HG02623 (cell line): ENCODE data around the gene MZB1.
A peak's percentile ranks its signal among the peaks of the same experiment; 100 is the strongest.
"Not testable (repeated sequence)": the region's sequence is repeated elsewhere in the genome, so short reads cannot be mapped to it uniquely, and the experiment has no call there.

ENCODE experiments used
- ATAC-seq: cut with Tn5 transposase; IDR thresholded peaks from one replicate; pipeline ENCODE4 v1.9.1; 2021; ENCODE audit warnings: moderate library complexity; ENCODE audit not compliant: unreplicated experiment

The MZB1 gene

DNA sequence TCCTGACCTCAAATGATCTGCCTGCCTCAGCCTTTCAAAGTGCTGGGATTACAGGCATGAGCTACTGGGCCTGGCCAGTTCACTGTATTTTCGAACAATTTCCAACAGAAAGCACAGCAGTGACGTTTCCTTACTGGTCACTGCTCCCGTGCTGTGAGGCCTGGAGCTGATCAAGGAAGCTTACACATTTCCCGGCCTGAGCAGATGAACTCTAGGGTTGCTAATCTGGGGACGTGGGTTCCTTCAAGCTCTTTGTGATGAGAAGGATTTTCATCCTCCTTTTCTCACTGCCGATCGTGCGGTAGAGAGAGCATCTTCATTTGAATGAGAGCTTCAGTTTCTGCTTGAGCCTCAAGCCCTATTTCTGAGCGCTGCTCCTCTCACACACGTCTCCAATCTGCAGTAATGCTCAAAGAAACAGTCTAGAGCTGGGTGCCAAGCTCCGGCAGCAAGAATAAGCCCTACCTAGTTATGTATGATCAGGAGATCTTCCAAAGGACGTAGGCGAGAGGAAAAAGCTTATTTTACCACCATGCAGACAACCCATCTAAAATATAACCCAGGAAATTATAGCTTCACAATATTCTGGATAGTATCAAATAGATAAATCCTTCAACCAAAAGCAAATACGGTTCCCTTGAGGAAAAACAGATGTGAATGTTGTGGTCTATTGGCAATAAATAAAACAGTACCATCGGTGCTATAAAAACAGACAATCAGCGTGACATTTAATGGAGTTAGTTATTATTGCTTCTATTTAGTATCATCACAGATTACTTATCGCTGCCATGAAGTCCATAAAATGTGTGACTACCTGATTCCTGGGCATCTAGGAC, 21.5 kb upstream of the MZB1 start:
- no peak for ATAC-seq

DNA sequence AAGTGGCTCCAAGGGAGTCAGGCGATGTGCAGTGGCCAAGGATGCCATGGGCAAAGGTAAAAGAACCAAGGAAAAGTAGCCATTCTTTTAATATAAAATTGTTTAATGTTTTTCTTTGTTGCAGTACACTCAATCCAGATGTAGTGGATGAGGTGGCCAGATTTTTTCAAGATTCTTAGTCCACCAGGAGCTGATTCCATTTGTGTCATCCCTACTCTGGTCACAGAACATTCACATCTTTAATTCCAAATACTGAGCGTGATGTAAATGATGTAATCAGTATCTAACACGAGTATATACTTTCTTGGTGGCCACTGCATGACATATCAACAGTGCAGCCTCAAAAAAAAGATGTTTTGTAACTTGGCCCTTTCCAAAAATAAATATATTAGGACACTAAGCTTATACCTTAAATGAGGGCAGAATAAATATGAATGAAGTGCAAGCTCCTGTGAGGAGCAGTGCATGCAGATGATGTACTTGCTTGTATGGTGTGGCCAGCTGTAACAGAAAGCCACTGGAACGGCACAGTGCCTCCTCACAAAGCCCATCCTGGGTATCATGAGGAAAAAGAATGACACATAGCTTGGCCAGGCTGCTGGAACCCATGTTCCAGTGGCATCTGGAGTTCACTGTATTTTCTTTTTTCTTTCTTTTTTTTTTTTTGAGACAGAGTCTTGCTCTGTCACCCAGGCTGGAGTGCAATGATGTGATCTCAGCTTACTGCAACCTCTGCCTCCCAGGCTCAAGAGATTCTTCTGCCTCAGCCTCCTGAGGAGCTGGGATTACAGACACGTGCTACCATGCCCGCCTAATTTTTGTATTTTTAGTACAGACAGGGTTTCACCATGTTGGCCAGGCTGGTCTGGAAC, 20.6 kb upstream of the MZB1 start:
- no peak for ATAC-seq

DNA sequence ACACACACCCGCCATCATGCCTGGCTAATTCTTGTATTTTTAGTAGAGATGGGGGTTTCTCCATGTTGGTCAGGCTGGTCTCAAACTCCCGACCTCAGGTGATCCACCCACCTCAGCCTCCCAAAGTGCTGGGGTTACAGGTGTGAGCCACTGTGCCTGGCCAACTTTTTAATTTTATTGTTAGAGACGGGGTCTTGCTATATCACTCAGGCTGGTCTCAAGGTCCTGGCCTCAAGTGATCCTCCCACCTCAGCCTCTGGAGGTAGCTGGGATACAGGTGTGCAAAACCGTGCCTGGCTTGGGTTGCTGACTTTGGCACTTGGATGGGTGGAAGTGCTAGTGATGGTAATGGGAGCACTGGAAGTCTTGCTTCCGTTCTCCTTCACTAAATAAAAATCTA, 19.4 kb upstream of the MZB1 start:
- ATAC-seq, result not testable (repeated sequence)

DNA sequence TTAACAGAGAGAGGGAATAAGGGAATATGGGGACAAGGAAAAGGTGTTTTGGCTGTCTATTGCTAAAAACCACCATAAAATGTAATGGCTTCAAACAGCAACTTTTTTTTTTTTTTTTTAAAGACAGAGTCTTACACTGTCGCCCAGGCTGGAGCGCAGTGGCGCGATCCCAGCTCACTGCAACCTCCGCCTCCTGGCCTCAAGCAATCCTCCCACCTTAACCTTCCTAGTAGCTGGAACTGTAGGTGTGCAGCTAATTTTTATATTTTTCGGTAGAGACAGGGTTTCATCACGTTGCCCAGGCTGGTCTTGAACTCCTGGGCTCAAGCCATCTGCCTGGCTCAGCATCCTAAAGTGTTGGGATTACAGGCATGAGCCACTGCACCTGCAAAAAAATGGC, 18.5 kb upstream of the MZB1 start:
- ATAC-seq, result no peak

DNA sequence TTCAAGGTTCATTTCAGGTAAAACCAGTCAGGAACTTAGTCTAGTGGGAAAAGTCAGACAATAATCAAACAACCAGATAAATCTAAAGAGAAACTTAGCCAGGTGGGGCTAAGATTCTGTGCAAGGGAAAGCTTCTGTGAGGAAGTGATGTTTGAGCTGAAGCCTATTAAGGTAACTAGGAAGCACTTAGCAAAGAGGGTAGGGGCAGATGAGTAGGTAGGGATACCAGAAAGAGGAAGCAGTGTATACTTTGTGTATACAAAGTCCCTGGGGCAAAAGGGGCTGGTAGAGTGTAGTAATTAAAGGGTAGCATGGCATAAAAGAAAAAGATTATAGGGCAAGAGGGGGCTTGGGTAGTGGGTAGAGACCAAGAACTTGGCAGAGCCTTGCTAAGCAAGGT, 17.8 kb upstream of the MZB1 start:
- ATAC-seq, result no peak

DNA sequence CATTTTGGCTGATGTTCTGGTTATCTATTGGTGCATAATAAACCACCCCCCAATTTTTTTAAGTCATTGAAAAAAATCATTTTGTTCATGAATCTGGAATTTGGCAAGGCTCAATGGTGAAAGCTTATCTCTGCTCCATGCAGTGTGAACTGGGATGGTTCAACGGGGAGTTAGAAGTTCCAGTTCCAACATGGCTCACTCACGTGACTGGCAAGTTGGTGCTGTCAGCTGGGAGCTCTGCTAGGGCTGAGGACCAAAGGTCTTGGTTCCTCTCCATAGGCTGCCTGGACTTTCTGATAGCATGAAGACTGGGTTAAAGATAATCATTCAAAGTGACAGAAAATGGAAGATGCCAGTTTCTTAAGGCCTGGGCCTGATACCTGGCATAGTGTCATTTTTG, 17.2 kb upstream of the MZB1 start:
- no peak for ATAC-seq

DNA sequence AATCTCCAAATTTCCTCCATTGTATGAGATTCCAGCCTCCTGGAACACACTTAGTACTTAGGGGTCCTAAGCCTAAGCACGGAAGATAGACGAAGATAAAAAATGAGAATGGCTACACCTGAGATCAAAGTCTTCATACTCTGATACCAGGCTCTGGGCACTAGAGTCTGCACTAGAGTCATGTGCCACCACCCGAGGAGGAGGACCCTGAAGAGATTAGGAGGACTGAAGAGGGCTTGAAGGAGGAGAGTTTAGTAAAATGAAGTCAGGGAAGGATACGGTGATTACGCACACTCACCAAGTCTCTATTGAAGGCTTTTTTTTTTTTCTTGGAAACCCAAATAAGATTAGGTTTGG, 14.7 kb upstream of the MZB1 start:
- ATAC-seq, result no peak

DNA sequence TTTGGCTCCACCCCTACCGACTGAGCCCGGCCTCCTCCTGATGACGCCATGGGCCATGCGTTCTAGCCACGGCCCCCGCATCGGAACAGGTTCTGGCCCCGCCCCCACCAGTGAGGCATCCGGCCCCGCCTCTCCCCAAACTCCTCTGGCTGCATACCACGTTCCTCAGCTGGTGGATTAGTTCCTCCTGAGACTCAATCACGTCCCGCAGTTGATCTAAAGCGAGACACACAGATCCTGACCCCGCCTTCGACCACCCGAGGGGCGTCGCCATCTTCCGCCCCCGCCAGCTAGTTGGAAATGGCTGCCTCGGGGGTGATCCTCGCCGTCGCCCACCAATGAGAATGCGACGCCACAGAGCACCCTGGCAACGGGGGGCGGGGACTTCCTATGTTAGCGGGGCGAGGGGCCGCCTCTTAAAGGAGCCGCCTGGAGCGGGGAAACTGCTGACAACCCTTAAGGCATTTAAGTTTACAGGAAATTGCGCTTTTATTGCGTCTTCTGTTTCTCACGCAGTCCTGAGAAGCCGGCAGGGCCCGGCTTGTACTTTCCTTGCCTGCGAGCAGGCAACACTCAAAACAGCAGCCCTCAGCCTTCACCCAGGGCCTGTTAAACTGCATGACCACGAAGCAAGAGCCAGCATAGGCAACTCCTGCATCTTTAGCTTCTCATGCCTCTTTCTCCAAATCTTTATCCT, 14.2 kb upstream of the MZB1 start, which contains the start of gene SPATA24:
Gene SPATA24, minus strand, starts transcription at position 303 of the 697 bp plus-strand sequence. Its CDS starts 29 bp downstream, at position 274.
- peak; percentile 88 for ATAC-seq

DNA sequence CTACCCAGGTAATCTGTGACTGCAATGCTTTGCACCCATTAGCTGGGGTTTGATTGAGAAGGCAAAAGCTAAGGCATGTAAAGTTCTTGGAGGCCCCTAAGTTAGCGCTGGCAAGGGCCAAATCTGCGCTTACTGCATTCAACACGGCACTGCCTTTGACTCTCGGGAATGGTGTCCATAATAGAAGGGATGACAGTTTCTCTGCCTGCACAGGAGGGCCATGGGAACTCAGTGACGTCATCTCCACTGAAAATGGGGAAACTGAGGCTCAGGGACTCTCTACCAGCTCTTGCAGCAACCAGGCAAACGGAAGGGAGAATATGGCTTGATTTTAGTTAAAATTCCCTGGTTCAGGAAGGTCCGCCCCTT, 13.7 kb upstream of the MZB1 start:
- ATAC-seq, result no peak

DNA sequence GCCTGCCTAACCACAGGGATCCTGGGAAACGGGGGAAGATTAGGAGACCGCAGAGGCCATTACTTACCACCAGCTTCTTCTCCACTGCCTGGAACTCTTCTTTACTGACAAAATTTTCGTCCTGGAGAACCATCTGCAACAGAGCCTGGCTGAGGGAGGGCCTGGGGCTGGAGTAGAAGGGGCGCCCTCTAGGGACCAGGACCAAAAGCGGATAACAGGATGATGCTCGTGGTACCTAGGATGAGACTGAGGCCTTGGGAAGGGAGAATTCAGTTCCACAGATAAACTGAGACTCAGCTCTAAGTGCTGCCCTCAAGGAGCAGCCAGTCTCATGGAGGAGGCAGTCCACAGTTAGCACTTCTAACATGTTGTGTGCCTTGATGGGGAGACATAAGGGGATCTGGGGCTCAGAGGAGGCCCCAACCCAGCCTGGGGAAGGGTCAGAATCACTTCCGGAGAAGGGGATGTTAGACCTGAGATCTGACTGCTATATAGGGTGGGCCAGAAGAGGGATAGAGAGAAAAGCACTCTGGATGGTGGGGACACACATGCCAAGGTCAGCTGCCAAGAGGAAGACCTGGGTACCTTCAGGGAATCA, 12.9 kb upstream of the MZB1 start:
- no peak for ATAC-seq

DNA sequence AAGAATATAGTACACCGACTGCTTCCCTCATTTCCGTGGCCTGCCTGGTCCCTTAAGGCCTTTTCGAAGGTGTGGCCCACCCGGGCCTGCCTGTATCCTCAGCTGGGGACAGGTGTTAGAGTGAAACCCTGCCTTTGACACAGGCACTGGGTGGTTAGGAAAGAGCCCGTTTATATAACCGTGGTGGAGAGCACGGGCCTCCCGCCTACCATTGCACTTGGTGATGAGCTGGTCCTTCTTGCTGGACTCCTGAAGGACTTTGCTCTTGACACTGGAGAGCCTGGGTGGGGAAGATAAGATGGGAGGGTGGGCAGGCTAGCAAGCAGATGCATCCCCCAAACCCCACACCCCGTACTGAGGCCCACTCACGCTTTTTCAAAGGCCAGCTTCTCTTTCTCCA, 11.8 kb upstream of the MZB1 start:
- ATAC-seq, result no peak

DNA sequence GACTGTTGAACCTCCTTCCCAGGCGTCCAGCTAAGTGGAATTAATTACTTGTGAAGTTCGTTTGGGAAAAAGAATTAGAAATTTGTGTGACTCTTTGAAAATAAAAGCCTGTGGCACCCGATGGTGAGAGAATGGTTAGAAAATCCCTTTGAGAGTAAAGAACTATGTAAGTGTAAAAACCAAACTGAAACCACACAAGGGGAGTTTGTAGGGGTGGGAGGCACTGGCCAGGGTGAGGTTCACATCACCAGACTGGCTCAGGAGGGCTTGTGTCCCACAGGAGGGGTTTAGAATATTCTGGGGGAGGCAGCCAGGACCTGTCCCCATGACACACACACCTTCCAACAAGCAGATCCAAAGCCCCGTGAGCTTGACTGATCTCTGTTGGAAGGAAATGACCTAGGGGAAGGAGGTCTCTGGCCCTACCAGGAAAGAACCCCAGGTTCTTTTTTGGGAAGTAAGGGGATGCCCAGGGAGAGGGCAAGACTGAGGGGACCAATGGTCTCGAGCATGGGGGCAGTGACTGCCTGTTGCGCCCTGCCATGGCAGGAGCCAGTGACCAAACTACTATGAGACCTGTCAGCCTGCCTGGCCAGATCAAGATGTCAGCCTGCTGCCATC, 9.9 kb upstream of the MZB1 start:
- no peak for ATAC-seq

DNA sequence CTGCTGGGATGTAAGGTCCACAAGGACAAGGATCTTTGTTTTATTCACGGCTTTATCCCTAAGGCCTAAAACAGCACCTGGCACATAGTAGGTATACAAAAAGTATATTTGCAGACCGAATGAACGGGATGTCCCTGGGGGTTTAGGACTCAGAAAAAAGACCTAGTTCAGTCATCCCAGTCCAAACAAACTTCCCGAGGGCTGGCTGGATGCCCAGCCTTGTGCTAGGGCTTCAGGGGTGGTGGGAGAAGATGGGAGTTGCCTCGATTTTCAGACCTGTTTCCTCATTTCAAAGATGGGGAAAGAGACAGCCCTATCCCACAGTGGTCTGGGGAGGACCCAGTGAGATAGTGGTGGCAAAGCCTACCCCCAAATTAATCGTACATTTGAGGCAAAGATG, 8.2 kb upstream of the MZB1 start:
- ATAC-seq, result no peak

DNA sequence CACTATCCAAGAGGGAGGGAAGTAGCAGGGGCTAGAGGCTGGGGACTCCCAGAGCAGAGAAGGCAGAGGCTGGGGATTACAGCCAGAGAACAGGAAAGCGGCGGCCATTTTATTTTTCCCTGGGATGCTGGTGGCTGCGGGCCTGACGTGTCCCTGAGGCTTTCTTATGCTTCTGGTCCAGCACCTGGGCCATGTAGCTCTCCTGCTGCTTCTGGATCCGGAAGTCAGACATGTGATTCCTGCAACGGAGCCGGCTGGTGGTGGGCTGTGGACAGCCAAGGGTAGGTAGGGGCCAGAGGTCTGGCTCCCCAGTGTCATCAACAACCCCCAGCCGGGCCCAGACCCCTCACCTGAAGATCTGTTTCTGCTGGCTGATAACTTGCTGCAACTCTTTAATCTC, 7.0 kb upstream of the MZB1 start:
- no peak for ATAC-seq

DNA sequence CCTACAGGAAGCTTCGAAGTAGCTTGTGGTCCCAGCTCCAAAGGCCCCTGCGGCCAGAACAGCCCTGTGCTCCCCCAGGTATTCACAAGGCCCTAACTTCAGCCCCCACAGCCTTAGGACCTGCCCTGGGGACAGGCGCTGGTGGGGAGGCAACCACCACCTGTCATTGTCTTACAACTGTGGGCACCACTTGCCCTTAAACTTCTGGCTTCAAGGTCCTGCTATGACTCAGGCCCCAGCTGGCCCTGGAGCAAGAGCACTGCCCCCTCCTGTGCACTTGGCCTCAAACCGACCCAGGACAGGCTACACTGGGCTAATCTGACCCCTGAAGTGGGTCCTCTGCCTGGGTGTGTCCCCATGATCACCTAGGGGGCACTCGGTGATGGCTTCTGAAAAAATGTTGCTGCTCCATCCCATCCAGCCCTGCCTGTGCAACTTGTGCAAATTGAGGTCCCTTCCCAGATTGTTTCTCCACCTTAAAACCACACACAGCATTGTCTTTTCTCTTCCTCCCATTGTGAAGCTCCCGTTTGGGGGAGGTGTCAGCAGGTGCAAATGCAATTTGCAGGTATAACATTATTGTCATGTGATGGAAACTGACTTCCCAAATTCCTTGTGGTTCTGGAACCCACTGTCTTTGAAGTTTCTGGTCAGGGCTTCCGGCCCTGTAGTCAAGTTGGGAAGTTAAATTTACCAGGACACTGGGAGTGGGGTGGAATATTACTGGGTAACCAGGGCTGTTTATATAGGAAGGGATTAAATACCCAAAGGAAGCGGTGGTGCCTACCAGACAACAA, 6.3 kb upstream of the MZB1 start:
- ATAC-seq, result no peak

DNA sequence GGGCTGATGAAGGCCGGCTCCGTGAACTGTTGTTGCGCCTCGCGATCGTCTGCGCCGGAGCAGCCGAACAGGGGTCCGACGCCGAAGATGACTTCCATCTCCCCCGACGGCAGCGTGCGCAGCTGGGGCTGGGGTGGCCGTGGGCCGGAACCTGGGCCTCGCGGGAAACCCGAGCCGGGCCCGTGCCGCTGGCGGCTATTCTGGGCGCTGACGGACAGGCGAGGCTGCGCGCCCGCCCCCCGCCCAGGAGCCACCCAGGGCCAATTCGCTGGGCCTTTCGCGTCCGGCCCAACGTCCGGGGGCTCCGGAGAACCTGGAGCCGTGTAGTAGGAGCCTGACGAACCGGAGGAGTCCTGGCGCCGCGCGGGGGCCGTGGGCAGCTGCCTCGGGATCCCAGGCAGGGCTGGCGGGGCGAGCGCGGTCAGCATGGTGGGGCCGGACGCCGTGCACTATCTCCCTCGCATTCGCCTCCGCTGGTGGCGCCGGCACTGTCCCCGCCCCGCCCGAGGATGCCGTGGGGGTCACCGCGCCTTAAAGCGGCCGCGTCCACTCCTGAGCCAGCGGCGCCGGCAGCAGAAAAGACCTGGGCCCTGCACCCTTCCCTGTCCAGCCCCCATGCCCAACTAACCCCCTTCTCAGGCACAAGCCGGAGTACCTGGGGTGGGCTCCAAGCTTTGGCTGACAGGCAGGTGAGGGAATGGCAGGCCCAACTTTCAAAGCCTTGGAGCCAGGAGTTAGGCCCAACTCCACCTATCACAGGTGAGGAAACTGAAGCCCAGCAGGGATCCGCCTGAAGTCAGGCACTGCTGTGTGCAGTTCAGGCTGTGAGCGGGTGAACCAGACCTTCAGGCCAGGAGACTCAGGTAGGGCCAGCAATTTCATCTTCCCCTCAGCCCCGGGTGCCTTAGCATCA, 5.2 kb upstream of the MZB1 start, which contains the start of gene PROB1:
Gene PROB1, minus strand, starts transcription at position 451 of the 913 bp plus-strand sequence. Its CDS starts 23 bp downstream, at position 428.
- ATAC-seq, result no peak

DNA sequence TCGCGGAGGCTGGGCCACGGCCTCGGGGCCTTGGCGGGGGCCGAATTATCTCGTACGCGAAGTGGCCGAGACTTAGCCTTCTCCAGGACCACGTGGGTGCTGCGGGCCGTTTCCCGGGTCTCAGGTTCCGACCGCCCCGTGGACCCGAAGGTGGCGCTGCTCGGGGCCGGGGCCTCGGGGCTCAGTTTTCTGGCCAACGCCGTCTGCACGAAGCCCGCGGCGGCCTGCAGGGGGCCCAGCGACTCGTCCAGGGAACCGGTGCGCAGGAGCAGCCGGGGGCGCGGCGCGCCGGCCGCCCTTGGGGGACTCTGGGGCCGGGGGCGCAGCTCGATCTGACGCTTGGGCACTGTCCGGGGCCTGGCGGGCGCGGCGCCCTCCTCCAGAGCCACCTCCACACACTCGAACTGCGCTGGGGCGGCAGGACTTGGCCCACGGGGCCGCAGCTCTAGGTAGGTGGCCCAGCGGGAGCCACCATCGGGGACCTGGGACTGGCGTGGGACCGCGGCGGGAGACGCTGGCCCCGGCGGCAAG, 4.5 kb upstream of the MZB1 start:
- ATAC-seq, result no peak

DNA sequence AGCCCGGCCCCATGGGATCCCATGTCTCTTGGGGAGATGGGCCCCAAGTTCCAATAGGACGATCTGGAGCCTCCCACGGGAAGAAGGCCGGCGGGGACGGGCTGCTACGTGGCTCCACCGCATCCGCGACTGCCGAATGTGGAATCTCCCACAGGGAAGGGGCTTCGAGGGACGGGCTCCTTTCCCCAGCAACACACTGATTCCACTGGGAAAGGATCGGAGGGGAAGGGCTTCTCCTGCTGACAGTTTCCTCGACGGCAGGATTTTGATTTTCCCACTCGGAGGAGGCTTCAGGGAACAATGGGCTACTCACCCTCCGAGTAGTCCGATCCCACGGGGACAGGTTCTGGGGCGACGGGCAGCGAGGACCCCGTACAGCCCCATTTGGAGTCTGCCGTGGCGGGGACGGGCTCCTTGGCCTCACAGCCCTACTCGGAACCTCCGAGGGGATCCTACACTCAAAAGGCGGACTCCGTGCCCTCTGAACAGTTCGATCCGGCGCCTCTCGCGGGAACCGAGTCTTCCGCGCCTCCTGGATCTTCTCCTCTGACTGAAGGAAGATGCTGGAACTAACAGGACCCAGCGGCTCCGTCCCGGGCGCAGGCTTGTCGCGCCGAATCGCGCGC, 3.9 kb upstream of the MZB1 start:
- no peak for ATAC-seq
